ENCODE data around the gene MKNK1.
A peak's percentile ranks its signal among the peaks of the same experiment; 100 is the strongest.

Gene MKNK1

DNA sequence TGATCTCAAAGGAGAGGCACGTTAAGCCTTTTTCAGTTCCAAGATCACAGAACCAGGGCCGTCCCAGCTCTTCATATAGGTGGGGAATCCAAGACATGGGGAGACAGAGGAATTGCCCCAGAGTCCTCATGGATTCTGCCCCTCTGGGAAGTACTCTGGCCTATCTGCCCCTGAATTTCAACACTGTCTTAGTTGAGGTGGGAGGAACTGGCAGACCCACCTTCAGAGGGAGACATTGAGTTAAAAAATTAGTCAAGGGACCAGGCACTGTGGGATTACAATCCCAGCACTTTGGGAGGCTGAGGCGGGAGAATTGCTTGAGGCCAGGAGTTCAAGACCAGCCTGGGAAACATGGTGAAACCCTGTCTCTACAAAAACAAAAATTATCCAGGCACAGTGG is 50.6 kb downstream of the MKNK1 start:
- no peak for ATAC-seq (replicated peaks)
- no peak overlapping the region for H3K4me3 Mint-ChIP-seq
- H3K9me3 Mint-ChIP-seq: no peaks in the 10 kb centered on the region

DNA sequence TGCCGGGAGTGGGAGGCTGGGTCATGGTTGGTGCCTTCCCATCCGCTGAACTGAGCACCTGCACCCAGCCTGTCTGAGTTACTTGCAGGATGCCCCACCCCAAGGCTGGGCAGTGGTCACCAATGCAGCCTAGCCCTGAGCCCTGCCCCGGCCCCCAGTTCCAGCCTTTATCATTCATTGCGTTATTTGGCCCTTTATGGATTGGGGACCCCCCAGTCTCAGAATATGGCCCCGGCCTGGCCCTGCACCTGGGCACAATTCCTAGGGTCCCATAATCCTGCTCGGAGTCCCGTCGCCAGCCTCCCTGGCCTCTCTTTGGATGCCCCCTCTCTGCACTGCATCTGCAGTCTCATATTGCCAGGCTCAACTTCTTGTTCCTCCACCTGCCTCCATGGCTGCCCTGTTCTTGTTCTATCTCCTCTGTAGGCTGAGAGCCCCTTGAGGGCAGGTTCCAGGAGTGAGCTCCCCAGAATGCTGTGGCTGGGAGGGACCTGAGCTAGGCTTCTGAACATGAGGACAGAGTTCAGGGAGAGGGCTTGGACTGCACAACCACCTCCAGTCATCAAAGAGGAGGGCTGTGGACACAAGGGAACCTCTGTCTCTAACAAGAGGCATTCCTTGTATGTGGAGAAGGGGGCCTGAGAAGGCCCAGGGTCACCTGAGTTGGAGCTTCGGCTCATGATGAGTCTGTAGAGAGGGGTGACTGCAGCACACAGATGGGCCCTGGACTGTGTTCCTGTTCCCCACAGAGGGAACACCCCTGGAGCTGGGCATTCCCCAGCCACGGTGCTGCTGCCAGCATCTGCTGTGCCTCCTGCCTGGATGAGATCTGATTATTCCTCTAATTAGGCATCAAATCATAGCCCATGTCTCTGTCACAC is 51.5 kb downstream of the MKNK1 start:
- peaks cover 5 to 10% of the 10 kb centered on the region in 2 donors for H3K4me1 Mint-ChIP-seq
- H3K27ac Mint-ChIP-seq: no peak overlapping the region
- ATAC-seq (replicated peaks) (no peak), DNase-seq (no peak)
- no peak overlapping the region for H3K4me3 Mint-ChIP-seq
- H3K36me3 Mint-ChIP-seq: peaks cover 0 to 3% of the 10 kb centered on the region in 2 donors
- no peaks in the 10 kb centered on the region for H3K9me3 Mint-ChIP-seq
- peaks cover 28 to 42% of the 10 kb centered on the region in 2 donors for H3K27me3 Mint-ChIP-seq

More for the DNA sequence above, 50.6 kb downstream of the MKNK1 start:
- Mint-ChIP-seq H3K4me1 (peaks cover 5 to 10% of the 10 kb centered on the region in 2 donors), H3K27ac (no peak overlapping the region), H3K36me3 (peaks cover 0 to 9% of the 10 kb centered on the region in 2 donors), H3K27me3 (peaks cover 28 to 38% of the 10 kb centered on the region in 2 donors)
- no peak for DNase-seq

DNA sequence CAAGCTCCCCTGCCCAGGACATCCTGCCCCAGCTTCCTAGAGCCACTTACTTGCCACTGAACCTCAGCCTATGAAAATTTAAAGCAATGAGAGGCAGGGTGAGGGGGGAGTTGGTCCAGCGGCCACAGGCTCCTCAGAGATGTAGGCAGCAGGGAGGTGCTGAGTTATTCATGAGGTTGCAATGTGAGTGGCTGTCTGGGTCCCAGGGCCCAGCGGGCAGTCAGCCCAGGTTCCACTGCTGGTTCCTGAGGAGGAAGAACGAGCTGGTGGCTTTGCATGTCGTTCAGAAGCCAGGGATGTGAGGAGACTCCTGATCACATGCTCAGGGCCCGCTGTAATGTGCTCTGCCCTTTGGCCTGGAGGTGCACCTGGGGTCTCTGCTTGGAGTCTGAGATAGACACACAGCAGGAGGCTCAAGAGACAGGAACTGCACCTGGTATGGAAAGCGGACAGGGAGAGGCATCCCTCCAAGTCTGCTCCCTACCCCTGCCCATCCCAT is 52.4 kb downstream of the MKNK1 start, which contains the start of gene KNCN:
Gene KNCN, minus strand, starts transcription at position 51 of the 499 bp plus-strand sequence. CDS start 432 bp downstream, outside the sequence.
- no peak within 1 kb of the TSS for H3K27ac Mint-ChIP-seq
- peaks cover 5 to 10% of the 10 kb centered on the region in 2 donors for H3K4me1 Mint-ChIP-seq
- H3K4me3 Mint-ChIP-seq: no peak within 1 kb of the TSS
- no peaks in the 10 kb centered on the region for H3K9me3 Mint-ChIP-seq
- peaks cover 35 to 51% of the 10 kb centered on the region in 2 donors for H3K27me3 Mint-ChIP-seq
- ATAC-seq (replicated peaks) (no peak), DNase-seq (no peak)
- no peaks in the 10 kb centered on the region for H3K36me3 Mint-ChIP-seq

DNA sequence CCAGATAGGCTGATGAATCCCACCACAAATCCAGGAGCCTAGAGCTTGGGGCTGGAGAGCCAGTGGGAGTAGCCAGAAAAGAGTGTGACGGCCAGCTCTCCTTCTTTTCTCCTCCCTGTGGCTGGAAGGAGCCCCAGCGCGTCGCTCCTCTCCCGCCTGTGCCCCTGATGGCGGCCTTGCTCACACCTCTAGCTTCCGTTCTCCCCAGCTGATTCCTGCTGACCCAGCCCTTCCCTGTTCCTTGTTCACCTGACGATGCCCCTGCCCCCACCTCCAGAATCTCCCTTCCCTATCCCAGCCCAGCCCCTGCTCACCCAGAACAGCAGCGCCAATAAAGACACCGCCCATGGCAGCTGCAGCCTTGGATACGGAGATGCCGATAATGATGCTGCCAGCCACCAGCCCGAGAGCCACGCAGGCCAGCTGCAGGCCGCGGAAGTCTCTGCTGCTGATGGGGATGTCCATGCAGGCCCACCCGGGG is 53.3 kb downstream of the MKNK1 start:
- H3K27me3 Mint-ChIP-seq: peaks cover 43 to 60% of the 10 kb centered on the region in 2 donors

DNA sequence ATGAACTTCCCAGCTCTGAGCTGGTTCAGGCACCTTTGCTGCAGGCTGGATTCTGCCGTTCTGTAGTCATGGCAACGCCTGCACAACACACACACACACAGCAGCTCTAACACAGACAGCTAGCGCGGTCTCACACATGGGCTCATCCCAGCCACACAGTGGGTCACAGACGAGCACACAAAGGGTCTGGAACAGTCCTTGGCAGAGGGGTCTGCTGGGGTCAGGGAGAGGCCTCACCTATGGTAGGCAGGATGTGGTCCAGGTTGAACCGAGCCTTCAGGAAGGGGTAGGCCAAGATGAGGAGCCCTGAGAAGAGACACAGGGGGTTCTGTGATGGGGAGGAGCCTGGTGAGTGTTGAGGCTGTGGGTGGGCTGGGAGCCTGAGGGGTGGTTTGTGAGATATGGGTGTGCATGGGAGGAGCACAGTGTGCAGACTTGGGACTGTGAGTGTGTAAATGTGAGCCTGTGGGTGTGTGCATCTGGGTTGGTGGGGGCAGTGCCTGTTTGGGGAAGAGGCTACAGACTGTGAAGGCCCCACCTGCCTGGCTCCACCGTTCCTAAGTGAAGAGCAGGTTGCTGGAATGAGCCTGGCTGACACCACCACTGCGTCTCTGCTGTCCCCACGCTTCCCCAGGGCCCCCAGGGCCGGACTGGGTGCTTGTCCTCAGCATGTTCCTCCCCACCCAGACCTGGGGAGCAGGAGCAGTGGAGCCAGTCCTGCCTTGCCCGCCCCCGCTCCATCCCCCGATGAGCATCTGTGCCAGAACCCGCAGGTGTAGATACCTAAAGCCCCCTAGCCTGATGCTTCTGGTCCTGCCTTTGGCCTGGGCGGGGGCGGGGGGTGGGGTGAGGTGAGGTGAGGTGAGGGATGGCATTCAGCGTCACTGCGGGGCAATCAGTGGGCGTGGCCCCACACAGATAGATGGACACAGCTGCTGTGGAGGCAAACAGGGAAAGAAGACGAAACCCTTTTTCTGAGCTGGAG is 54.1 kb downstream of the MKNK1 start:
- no peak overlapping the region for H3K27ac Mint-ChIP-seq
- no peaks in the 10 kb centered on the region for H3K36me3 Mint-ChIP-seq
- H3K9me3 Mint-ChIP-seq: no peaks in the 10 kb centered on the region
- peaks cover 5 to 10% of the 10 kb centered on the region in 2 donors for H3K4me1 Mint-ChIP-seq
- H3K4me3 Mint-ChIP-seq: no peak overlapping the region
- peaks cover 51 to 68% of the 10 kb centered on the region in 2 donors for H3K27me3 Mint-ChIP-seq
- peak in 1 of 2 donors; percentile 41 for ATAC-seq (replicated peaks)
- no peak for DNase-seq

More for the DNA sequence above, 53.3 kb downstream of the MKNK1 start:
- H3K4me1 Mint-ChIP-seq: peaks cover 5 to 10% of the 10 kb centered on the region in 2 donors
- no peak overlapping the region for H3K27ac Mint-ChIP-seq
- no peaks in the 10 kb centered on the region for H3K9me3 Mint-ChIP-seq
- ATAC-seq (replicated peaks): no peak
- no peak overlapping the region for H3K4me3 Mint-ChIP-seq
- no peaks in the 10 kb centered on the region for H3K36me3 Mint-ChIP-seq
- no peak for DNase-seq

DNA sequence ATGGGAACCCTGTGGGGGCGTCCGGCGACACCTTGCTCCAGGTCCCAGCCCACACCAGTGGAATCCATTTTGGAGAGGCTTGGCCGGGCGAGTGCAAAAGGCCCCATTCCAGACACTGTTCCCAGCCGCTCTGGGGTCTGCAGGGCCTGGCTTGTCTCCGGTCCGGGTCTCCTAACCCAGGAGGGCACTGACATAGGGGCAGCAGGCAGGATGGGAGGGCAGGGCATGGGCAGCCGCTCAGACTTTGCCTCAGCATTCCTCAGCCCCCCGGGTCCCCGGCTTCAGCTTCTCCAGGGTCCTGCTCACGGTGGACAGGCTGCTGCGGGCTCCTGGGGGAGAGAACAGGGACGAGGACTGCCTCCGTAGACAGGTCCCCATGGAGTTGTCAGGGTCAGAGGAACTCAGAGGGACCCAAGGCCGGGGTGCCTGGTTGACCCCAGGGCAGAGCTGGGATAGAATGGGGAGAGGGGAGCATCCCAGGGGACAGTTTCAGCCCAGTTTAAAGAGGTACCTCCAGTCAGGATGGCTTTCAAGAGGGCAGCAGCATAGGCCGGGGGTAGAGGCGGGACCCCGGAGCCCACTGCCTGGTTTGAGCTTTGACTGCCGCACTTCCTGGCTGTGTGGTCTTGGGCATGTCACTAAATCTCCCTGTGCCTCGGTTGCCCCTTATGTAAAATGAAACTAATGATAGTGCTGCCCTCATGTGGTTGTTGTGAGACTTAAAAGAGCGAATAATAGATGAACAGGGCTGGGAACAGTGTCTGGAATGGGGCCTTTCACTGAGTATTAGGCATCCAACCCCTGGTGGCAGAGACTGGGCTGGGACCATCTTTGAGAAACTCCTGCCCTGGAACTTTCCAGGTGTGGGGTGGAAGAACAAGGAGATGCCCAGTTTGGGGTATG is 56.3 kb downstream of the MKNK1 start:
- no peak overlapping the region for H3K4me3 Mint-ChIP-seq
- H3K36me3 Mint-ChIP-seq: no peaks in the 10 kb centered on the region
- ATAC-seq (replicated peaks) (peak; percentile 43 to 65), DNase-seq (no peak)
- peaks cover 72 to 84% of the 10 kb centered on the region in 2 donors for H3K27me3 Mint-ChIP-seq
- no peak overlapping the region for H3K27ac Mint-ChIP-seq
- H3K9me3 Mint-ChIP-seq: no peaks in the 10 kb centered on the region
- peaks cover 8 to 10% of the 10 kb centered on the region in 2 donors for H3K4me1 Mint-ChIP-seq

DNA sequence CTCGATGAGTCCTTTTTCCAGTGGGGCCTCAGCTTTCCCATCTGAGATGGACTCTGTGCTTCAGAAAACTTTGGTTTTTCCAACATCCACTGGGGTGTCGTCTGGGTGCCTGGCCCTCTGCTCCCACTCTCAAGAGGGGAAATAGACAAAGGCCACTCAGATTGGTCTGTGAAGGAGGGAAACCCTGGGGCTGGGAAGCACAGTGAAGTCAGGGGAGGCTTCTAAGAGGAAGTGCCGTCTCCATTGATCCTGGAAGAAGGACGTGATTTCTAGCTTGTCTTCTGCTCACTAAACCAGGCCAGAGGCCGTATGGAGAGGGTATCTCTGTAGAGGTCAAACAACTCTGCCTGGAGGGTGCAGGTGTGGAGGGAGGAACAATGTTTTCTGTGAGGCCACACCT is 57.9 kb downstream of the MKNK1 start:
- peaks cover 71 to 83% of the 10 kb centered on the region in 2 donors for H3K27me3 Mint-ChIP-seq
- DNase-seq (no peak), ATAC-seq (replicated peaks) (no peak)
- H3K9me3 Mint-ChIP-seq: no peaks in the 10 kb centered on the region
- H3K27ac Mint-ChIP-seq: no peak overlapping the region
- H3K4me1 Mint-ChIP-seq: peaks cover 8 to 10% of the 10 kb centered on the region in 2 donors
- H3K4me3 Mint-ChIP-seq: no peak overlapping the region
- H3K36me3 Mint-ChIP-seq: no peaks in the 10 kb centered on the region

DNA sequence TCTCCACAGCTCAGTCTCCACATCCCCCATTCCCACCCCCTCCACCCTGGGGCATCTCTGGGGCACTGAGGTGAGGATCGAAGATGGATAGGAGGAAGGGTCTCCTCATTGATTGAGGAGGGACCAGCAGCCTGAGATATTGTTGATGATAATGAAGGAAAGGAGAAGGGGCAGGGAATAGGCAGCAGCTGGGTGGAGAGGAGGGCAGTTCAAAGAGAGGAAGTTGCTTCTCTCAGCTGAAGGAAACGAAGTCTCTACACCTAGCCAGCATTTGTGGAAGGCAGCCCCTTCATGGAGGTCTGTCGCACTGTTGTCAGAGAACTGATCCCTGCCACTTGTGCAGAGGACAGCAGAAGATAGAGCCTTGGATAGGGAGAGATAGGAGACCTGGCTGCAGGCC is 58.3 kb downstream of the MKNK1 start:
- Mint-ChIP-seq H3K27ac (no peak overlapping the region), H3K4me1 (peaks cover 8 to 10% of the 10 kb centered on the region in 2 donors), H3K9me3 (no peaks in the 10 kb centered on the region), H3K36me3 (no peaks in the 10 kb centered on the region), H3K4me3 (no peak overlapping the region), H3K27me3 (peaks cover 71 to 79% of the 10 kb centered on the region in 2 donors)
- no peak for ATAC-seq (replicated peaks)
- no peak for DNase-seq

DNA sequence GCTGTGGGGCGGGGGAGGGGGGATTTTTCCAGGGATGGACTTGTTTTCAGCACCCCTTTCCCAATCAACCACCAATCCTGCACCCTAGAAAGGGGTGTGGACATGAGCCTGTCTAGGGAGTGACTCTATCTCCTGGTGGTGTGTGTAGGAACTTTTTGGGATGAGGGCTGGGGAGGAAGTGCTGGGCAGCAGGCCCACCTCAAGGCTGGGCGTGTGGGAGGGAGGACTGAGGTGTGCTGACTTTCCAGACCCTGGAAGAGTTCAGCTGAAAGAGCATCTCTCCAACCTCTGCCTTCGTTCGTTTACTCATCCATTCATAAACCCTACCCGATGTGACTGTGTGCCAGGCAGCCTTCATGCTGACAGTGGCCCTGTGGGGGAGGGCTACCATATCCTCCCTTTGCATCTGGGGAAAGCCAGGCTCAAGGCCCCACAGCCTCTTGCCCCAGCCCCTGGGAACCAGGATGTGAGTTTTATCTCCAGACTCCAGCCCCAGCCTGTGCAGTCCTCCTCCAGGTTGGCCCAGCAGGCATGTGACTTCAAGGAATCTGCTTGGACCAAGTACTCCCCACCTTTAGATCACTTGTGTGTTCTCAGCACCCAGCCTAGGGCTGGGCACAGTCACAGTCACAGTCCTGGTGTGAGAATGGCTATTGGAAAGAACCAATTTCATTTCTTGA is 59.4 kb downstream of the MKNK1 start:
- Mint-ChIP-seq H3K9me3 (no peaks in the 10 kb centered on the region), H3K4me3 (no peak overlapping the region), H3K36me3 (no peaks in the 10 kb centered on the region), H3K27me3 (peaks cover 72 to 79% of the 10 kb centered on the region in 2 donors), H3K4me1 (peaks cover 5 to 6% of the 10 kb centered on the region in 2 donors), H3K27ac (no peak overlapping the region)
- DNase-seq: no peak
- ATAC-seq (replicated peaks): no peak

DNA sequence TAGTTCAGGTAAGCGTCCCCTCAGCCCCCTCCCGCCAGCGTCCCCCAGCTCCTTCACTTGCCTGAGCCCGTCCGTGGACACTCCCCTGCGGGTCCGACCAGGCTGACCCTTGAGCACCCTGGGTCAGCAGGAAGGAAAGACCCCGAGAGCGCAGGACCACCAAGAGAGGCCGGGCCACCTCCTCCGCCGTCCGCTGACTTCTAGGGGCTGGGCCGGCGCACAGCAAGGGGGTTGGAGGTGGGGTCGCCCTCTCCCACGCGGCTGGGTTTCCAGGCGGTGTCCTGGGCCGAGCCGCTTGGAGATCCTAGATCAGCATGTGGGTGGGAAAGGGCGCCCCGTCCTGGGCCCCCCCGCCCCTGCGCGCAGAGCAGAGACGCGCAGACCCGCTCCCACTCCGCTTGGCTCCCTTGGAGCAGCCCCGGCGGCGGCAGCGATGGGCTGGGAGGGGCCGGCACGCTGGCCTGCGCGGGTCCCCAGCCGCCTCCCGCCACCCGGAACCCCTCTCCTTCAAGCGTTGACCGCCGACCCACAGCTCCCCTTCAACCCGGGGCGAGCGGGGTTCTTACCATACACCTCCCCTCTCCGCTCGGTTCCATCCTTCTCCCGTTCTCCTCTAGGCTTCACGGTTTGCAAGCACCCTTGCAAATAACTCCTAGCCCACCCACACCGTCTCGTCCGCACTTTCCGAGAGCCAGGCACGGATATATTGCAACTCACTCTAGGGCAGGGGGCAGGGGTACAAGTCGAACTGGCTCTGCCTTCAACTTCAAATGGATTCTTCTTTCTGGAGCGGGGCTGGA is 60.1 kb downstream of the MKNK1 start:
- H3K4me1 Mint-ChIP-seq: peaks cover 0 to 2% of the 10 kb centered on the region in 2 donors
- no peak for ATAC-seq (replicated peaks)

DNA sequence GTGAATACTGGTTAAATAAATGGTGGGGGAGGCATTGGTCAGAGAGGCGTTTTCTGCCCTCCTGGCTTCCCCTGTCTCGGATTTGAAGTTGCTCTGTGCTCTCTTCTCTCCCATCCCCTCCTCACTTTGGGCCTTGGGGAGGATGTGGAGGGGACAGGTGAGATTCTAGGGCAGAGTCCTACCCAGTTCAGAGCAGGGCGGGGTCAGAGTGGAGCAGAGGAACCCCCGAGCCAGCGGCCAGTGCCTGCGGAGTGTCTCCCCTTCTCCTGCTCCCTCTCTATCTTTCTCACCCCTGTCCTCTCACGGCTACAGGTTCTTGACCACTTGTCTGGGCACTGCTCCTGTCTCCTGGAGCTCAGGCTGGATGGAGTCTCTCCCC is 60.7 kb downstream of the MKNK1 start:
- ATAC-seq (replicated peaks) (no peak), DNase-seq (no peak)
- Mint-ChIP-seq H3K27me3 (peaks cover 67 to 76% of the 10 kb centered on the region in 2 donors), H3K4me3 (no peak overlapping the region), H3K36me3 (no peaks in the 10 kb centered on the region), H3K4me1 (peaks cover 0 to 2% of the 10 kb centered on the region in 2 donors), H3K27ac (no peak overlapping the region), H3K9me3 (no peaks in the 10 kb centered on the region)

More for the DNA sequence above, 60.1 kb downstream of the MKNK1 start:
- Mint-ChIP-seq H3K9me3 (no peaks in the 10 kb centered on the region), H3K27ac (no peak overlapping the region), H3K4me3 (no peak overlapping the region), H3K36me3 (no peaks in the 10 kb centered on the region), H3K27me3 (peaks cover 65 to 72% of the 10 kb centered on the region in 2 donors)
- DNase-seq: no peak

DNA sequence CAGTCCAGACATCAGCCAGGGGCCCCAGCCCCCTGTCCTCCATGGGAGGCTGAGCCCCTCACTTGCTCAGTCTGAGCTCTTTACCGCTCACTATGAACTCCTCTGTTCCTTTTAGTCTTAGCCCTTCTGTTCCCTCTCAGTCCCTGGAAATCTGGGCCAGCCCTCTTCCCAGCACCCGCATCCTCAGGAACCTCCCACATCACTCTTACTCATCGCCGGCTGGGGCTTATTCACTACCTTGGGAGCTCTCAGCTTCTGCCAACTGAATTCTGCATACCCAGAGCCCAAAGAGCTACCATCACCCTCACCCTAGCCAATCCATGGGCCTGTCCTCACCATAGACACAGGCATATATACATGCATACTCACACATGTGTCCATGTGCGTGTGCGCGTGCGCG is 64.1 kb downstream of the MKNK1 start:
- Mint-ChIP-seq H3K4me1 (peaks cover 0 to 4% of the 10 kb centered on the region in 2 donors), H3K9me3 (peaks cover 7 to 8% of the 10 kb centered on the region in 2 donors), H3K27me3 (peaks cover 59 to 71% of the 10 kb centered on the region in 2 donors), H3K27ac (no peak overlapping the region), H3K36me3 (no peaks in the 10 kb centered on the region), H3K4me3 (no peak overlapping the region)
- no peak for ATAC-seq (replicated peaks)
- DNase-seq: no peak
